GM12801 (cell line): Measurements from ENCODE around the gene PPP3CB.

ENCODE experiments used
- CTCF ChIP-seq: IDR thresholded peaks from one replicate; pipeline ENCODE4 v1.5.1; 2011; ENCODE audit warnings: control low read depth; ENCODE audit not compliant: insufficient read length; ENCODE audit errors: extremely low read depth

PPP3CB gene

GRCh38 chr10:73459683-73460314, 36.0 kb downstream of the PPP3CB start:
- TF ChIP-seq CTCF: no peak

- TF ChIP-seq CTCF: no peak
Measured at GRCh38 chr10:73456187-73456890, 39.5 kb downstream of the PPP3CB start.

DNA sequence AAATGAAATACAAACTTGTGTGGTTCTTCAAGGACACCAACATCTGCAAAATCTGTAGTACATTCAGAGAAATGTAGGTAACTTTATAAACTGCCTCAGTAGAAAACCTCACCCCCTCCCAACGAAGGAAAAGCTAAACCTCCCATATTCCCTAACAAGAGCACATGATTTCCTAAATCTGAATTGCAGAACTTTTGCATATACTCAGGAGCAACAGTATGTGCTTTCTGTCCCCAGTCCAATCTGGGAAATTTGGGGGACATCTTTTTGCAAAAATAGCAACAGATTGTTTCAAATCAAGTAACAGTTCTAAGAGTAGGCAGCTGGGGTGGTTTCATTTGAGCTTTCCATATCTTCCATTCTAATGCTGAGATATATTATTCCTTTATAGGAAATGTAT, 46.7 kb downstream of the PPP3CB start:
- TF ChIP-seq CTCF: no peak

DNA sequence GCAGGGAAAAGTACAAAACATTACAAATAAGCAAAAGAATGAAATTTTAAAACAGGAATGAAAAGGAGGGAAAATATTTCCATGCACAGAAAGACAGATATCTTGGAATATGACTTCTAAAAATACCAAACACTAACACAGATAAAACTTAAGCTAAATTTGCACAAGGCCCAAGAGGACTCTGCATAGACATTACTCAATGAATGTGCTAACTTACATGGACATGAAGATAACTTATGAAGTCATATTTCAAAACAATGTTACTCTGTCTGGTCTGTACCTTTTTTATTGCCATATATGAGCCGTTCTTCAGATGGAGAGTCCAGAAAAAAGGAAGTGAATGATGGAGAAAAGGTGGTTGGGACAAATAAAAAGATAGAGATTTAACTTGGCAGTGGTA, 47.4 kb downstream of the PPP3CB start:
- no peak for TF ChIP-seq CTCF

DNA sequence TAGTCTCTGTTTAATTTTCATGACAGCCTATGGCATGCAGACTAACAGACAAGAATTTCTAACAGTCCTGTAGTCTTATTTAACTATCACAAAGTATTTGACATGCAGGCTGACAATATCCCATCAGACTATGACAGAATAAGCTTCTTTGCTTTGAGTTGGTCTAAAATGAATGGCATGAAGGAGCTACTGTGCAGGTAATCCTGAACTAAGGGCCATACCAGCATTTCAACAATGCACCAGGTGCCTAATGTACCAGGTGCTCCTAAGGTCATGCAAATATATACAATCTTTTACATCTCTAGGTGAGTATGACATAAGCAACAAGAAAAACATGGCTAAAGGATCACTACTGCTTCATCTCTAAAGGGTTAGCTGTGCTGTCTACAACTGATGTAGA, 48.9 kb downstream of the PPP3CB start:
- no peak for TF ChIP-seq CTCF

GRCh38 chr10:73444457-73444856, 51.4 kb downstream of the PPP3CB start:
- TF ChIP-seq CTCF: no peak

DNA sequence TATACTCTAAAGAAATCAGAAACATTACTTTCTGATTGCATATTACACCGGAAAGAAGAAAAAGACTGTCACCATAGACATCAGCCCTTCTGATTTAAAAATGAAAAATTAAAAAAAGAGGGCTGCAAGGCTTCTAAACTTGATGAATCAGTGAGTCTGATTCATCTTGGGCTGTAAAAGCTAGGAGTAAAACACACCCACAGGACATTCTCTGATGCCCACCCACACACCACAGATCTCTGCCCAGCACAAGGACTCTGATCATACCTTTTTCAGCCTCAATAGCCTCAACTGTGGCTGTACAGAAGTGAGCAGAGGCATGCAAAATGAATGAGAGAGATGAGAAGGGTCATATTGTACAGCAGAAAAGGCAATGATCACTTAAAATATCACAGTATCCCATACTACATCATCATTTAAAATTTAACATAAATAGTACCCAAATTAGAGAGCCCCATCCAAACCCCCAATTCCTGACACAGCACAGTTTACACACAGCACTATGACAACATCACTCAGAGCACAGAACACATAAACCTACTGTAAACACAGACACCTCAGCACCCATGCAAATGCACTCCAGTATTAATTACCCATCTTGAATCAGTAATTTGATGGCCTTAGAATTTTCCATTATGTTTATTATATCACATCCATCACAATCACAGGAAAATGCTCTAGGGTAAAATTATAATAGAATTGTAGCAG, 56.1 kb downstream of the PPP3CB start:
- TF ChIP-seq CTCF: no peak
